GM21619 (cell line): ENCODE results near the gene NDUFS5.
"Not testable (repeated sequence)": the region's sequence is repeated elsewhere in the genome, so short reads cannot be mapped to it uniquely, and the experiment has no call there.

Source experiments
- ATAC-seq: cut with Tn5 transposase; IDR thresholded peaks from one replicate; pipeline ENCODE4 v1.9.1; 2021; ENCODE audit not compliant: unreplicated experiment

NDUFS5 gene

DNA sequence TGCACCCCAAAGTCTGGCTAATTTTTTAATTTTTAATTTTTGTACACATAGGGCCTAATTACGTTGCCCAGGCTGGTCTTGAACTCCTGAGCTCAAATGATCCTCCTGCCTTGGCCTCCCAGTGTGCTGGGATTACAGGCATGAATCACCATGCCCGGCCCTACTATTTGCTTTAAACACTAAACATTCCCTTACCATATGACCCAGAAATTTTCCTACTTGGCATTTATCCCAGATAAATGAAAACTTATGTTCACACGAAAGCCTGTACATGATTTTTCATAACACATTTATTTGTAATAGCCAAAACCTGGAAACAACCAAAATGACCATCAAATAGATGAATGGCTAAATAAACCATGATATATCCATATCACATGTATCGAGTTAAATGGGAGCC is 35.8 kb downstream of the NDUFS5 start:
- no peak for ATAC-seq

DNA sequence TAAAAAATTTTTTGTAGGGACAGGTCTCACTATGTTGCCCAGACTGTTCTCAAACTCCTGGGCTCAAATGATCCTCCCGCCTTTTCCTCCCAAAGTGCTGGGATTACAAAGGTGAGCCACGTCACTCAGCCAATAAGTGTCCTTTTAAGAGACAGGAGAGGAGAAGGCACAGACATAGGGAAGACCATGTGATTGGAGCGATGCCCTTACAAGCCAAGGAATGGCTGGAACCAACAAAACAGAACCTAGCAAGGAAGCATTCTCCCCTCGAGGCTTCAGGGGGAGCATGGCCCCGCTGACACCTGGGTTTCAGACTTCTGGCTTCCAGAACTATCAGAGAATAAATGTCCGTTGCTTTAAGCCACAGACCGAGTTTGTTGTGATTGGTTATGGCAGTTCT is 37.0 kb downstream of the NDUFS5 start:
- ATAC-seq = no peak

- no peak for ATAC-seq
Observed at GRCh38 chr1:39063775-39064174, 37.6 kb downstream of the NDUFS5 start.

- ATAC-seq = no peak
Observed at GRCh38 chr1:39065542-39065941, 39.4 kb downstream of the NDUFS5 start.

GRCh38 chr1:39068227-39068626 is 42.1 kb downstream of the NDUFS5 start:
- ATAC-seq = not testable (repeated sequence)

GRCh38 chr1:39071557-39071956 is 45.4 kb downstream of the NDUFS5 start:
- ATAC-seq = not testable (repeated sequence)

- ATAC-seq = no peak
Observed at GRCh38 chr1:39076127-39076798, 50.1 kb downstream of the NDUFS5 start.

DNA sequence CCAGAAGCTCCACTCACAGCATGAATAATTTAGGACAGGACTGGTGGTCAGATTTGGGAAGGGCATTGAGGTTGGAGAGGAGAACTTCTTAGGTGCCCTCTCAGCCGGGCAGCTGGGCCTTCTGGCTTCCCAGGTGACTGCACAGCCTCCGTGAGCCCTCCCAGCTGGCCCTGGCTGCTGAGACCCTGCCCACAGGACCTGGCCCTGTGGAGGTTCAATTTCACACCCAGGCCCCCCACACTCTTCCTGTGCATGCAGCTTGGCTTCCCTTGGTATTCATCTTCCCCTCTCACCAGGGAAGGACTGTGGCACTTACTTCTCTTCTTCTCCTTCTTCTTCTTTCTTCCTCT is 50.6 kb downstream of the NDUFS5 start:
- no peak for ATAC-seq

DNA sequence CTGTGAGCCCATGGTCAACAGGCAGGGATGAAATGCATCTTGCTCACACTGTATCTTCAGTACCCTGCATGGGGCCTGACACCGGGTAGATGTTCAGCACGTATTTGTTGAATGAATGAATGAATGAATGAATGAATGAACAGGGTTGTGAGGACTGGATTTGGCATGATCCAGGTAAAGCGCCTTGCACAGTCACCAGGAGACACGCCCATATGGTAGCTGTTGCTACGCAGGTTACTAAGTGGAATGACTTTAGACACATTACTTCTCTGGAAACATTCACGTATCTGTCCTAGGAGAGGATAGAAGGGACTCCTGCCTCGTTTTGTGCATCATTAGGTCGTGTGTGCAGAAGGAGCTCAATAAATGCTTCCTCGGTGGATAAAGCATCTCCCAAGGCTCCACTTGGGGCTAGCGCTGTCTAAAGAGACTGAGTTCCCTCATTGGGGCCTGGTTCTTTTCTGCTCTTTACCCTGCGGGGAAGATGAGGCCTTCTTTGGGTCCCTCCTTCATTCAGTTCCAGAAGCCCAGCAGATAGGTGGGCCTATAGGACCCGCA is 54.2 kb downstream of the NDUFS5 start:
- no peak for ATAC-seq

- no peak for ATAC-seq
Observed at GRCh38 chr1:39080831-39081270, 54.7 kb downstream of the NDUFS5 start.

- no peak for ATAC-seq
Observed at GRCh38 chr1:39081271-39082009, 55.3 kb downstream of the NDUFS5 start.

DNA sequence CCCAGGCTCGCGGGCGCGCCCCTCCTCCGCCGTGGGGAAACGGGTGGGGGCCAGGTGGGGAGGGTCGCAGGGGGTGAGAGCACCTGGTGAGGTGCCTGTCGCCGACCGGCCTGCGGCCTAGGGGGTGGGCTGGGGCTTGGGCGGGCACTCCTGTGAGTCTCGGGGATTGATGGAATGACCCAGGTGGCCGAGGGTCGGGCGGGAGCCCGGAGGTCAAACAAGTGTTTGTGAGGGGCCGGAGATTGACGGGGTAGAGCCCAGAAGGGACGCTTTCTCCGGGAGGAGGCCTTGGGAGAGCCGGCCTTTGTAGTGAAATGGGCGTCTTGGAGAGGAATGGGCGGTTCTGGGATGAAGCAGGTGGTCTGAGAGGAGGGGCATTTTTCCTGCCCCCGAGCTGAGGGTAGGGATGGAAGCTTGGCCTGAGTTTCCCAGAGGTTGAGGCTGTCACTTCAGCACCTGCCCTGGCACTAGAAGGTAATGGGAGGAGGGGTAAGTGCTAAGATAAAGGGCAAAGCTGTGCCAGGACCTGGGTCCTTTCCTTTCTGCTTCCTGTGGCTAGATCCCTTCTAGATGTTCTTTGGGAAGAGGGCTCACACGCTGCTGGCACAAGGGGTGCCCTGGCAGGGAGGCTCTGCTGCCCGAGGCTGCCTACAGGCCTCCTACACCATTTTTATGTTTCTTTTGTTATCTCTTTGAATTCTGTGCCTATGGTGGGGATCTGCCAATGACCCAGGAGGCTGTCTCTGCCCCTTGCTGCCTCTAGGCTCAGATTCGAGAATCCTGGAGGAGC is 56.1 kb downstream of the NDUFS5 start:
- ATAC-seq = no peak

GRCh38 chr1:39082811-39083576 is 56.8 kb downstream of the NDUFS5 start:
- no peak for ATAC-seq

GRCh38 chr1:39084191-39084590 is 58.0 kb downstream of the NDUFS5 start:
- no peak for ATAC-seq
